NCI-H2171 treated with DMSO at 0.1 percent for 48 hours (cell line): Measurements from ENCODE around the gene TUBA4B.
A peak's percentile ranks its signal among the peaks of the same experiment; 100 is the strongest.
"Not testable (repeated sequence)": the region's sequence is repeated elsewhere in the genome, so short reads cannot be mapped to it uniquely, and the experiment has no call there.

Source experiments
- DNase-seq: peaks from one replicate; lab custom pipeline; 2025; lab: John Stamatoyannopoulos, UW

The TUBA4B gene

GRCh38 chr2:219291910-219292490 lies 39.0 kb downstream of the TUBA4B start:
- no peak for DNase-seq

GRCh38 chr2:219292616-219293015 lies 39.6 kb downstream of the TUBA4B start:
- no peak for DNase-seq

GRCh38 chr2:219293736-219294231 lies 40.7 kb downstream of the TUBA4B start:
- no peak for DNase-seq

GRCh38 chr2:219294356-219295351 lies 41.6 kb downstream of the TUBA4B start:
- DNase-seq = peak; percentile 80

GRCh38 chr2:219296142-219296541 lies 43.1 kb downstream of the TUBA4B start:
- DNase-seq = no peak

- DNase-seq = no peak
Observed at GRCh38 chr2:219296631-219297391, 43.8 kb downstream of the TUBA4B start.

- no peak for DNase-seq
Observed at GRCh38 chr2:219297766-219298456, 44.9 kb downstream of the TUBA4B start.

- DNase-seq = peak; percentile 66
Observed at GRCh38 chr2:219298759-219299371, 45.8 kb downstream of the TUBA4B start.

GRCh38 chr2:219299372-219299760 lies 46.3 kb downstream of the TUBA4B start:
- no peak for DNase-seq

- no peak for DNase-seq
Observed at GRCh38 chr2:219300022-219300421, 47.0 kb downstream of the TUBA4B start.

- DNase-seq = no peak
Observed at GRCh38 chr2:219302412-219302968, 49.4 kb downstream of the TUBA4B start.

GRCh38 chr2:219304223-219304622 lies 51.2 kb downstream of the TUBA4B start:
- no peak for DNase-seq

GRCh38 chr2:219306047-219306446 lies 53.0 kb downstream of the TUBA4B start:
- no peak for DNase-seq

- DNase-seq = no peak
Observed at GRCh38 chr2:219308142-219309101, 55.4 kb downstream of the TUBA4B start.

- DNase-seq = peak; percentile 76
Observed at GRCh38 chr2:219309278-219309677, 56.2 kb downstream of the TUBA4B start, which contains the start of gene PTPRN. Gene PTPRN, minus strand, starts transcription at chr2:219309401. Its CDS starts 69 bp downstream, at chr2:219309332.

- DNase-seq = not testable (repeated sequence)
Observed at GRCh38 chr2:219312683-219313263, 59.7 kb downstream of the TUBA4B start.

GRCh38 chr2:219314804-219315468 lies 61.9 kb downstream of the TUBA4B start:
- no peak for DNase-seq
